Heart left ventricle (tissue), 16 donors: ENCODE data around the gene HMGCL. TPM values are rescaled to one million over a fixed set of nuclear protein-coding genes. Genes with fewer than 3 reads are reported as not detected.
A peak's percentile ranks its signal among the peaks of the same experiment; 100 is the strongest.
"Not testable (repeated sequence)": the region's sequence is repeated elsewhere in the genome, so short reads cannot be mapped to it uniquely, and the experiment has no call there.

Source experiments
- ATAC-seq, 4 donors: fragments of 200-7000 bp; cut with Tn5 transposase; one replicate each; pipeline ENCODE4 v1.9.1; 2020 to 2022; ENCODE audit warnings: moderate library complexity in 4 of 4, mild to moderate bottlenecking in 3 of 4, moderate number of reproducible peaks in 1 of 4
- DNase-seq, 5 donors: peaks; one replicate each; pipeline ENCODE4 v3.0.0-alpha.2; 2020
- H3K27ac ChIP-seq, 12 donors: fragments of 200-600 bp; sonication (generic) in 4 of 12; one replicate each; pipeline versions ENCODE4 v1.5.0 to v1.8.0; 2016 to 2022; ENCODE audit warnings: mild to moderate bottlenecking in 2 of 12
- H3K27me3 ChIP-seq, 9 donors: fragments of 200-600 bp; sonication (generic) in 2 of 9; one replicate each; pipeline versions ENCODE4 v1.5.1 to v1.8.0; 2016 to 2022; ENCODE audit warnings: mild to moderate bottlenecking in 3 of 9
- H3K36me3 ChIP-seq, 9 donors: fragments of 200-600 bp; sonication (generic) in 2 of 9; one replicate each; pipeline versions ENCODE4 v1.5.0 to v1.8.0; 2018 to 2022; ENCODE audit warnings: mild to moderate bottlenecking in 2 of 9
- H3K4me1 ChIP-seq, 12 donors: fragments of 200-600 bp; sonication (generic) in 4 of 12; one replicate each; pipeline versions ENCODE4 v1.5.0 to v1.8.0; 2016 to 2022; ENCODE audit warnings: mild to moderate bottlenecking in 3 of 12
- H3K4me3 ChIP-seq, 12 donors: fragments of 200-600 bp; sonication (generic) in 4 of 12; one replicate each; pipeline versions ENCODE4 v1.5.0 to v1.8.0; 2017 to 2022; ENCODE audit warnings: mild to moderate bottlenecking in 9 of 12, moderate library complexity in 4 of 12
- H3K9me3 ChIP-seq, 12 donors: fragments of 200-600 bp; sonication (generic) in 4 of 12; one replicate each; pipeline versions ENCODE4 v1.5.0 to v1.8.0; 2016 to 2022; ENCODE audit warnings: mild to moderate bottlenecking in 1 of 12
- POLR2A ChIP-seq, 2 donors: fragments of 450-650 bp; IDR thresholded peaks; one replicate each; pipeline ENCODE4 v1.6.1; 2017; ENCODE audit warnings: antibody characterized with exemption in 2 of 2, mild to moderate bottlenecking in 2 of 2, moderate library complexity in 2 of 2
- WGBS, 4 donors: extraction: QIAGEN DNeasy Blood & Tissue Kit in 2 of 4; methylation state at CpG; one replicate each; pipeline versions ENCODE4 v1.1.5 to v1.1.7; 2013 to 2018; 5-methylcytosine and 5-hydroxymethylcytosine counted together
- intact Hi-C, 10 donors: fragments of 100-400 bp; cut with DNase I; formaldehyde crosslinking; loops; one replicate each; pipeline versions ENCODE4 v1.11.1 to v1.14.2; 2022
- polyA plus RNA-seq, 2 donors: library from polyadenylated mRNA; stranded (reverse); fragments of 200-250 nt; gene quantifications; one replicate each; pipeline ENCODE4 v1.2.3, GENCODE V29; 2013
- total RNA-seq, 9 donors: library from RNA; depleted of rRNA in 2 of 9; stranded (reverse); fragments of >200 nt in 2 of 9; fragmentation: NEBNext Ultra II Directional in 3 of 9; extraction: Animal tissue kit (Norgen Biotek cat#: 25700) in 3 of 9; gene quantifications; one replicate each; pipeline versions ENCODE4 v1.1.0 to v1.2.4, GENCODE V29; 2016 to 2023
- TF ChIP-seq, protein P1 (sequence below), 12 donors: fragments of 200-600 bp; sonication (generic) in 4 of 12; IDR thresholded peaks; one replicate each; pipeline versions ENCODE4 v1.5.0 to v1.8.0; 2018 to 2022; ENCODE audit warnings: antibody characterized with exemption in 12 of 12, mild to moderate bottlenecking in 5 of 12
- donor health status: ischemic (EF 13 %, LVEDD 7.1; RV severe dilation, severe dysfunction).
- donor health status: healthy with polysubstance abuse.
- donor health status: DM: no; HTN: yes; CAD: no.
- donor health status: DM: no; HTN: no; CAD: no.
- donor health status: ischemic (EF 25% LVEDD 6.9; RV normal size, moderate dysfunction).
- donor health status: ischemic (EF 25% LVEDD 5.7; RV mildly dilated, moderate dysfunction).
- donor health status: healthy.
- donor health status: DM: yes; HTN: yes; CAD: no.
- donor health status: ischemic (EF 35%, LVEDD 5.7; RV mildly dilated, moderate dysfunction).
- donor health status: nonischemic (EF 11% LVEDD 7.7; RV severe dilation, severe dysfunction).
- donor health status: DM: yes; HTN: yes; CAD: no.
- donor health status: PGD.
- donor health status: ischemic (EF 29% LVEDD 5.4; RV normal size, mild dysfunction).
- donor health status: nonischemic (EF 23%, LVEDD 6.1; RV moderate dilation, normal function).

HMGCL gene
- total and polyA plus RNA-seq, 11 donors, result 22.0 to 44.3 (median 38.8) TPM

DNA sequence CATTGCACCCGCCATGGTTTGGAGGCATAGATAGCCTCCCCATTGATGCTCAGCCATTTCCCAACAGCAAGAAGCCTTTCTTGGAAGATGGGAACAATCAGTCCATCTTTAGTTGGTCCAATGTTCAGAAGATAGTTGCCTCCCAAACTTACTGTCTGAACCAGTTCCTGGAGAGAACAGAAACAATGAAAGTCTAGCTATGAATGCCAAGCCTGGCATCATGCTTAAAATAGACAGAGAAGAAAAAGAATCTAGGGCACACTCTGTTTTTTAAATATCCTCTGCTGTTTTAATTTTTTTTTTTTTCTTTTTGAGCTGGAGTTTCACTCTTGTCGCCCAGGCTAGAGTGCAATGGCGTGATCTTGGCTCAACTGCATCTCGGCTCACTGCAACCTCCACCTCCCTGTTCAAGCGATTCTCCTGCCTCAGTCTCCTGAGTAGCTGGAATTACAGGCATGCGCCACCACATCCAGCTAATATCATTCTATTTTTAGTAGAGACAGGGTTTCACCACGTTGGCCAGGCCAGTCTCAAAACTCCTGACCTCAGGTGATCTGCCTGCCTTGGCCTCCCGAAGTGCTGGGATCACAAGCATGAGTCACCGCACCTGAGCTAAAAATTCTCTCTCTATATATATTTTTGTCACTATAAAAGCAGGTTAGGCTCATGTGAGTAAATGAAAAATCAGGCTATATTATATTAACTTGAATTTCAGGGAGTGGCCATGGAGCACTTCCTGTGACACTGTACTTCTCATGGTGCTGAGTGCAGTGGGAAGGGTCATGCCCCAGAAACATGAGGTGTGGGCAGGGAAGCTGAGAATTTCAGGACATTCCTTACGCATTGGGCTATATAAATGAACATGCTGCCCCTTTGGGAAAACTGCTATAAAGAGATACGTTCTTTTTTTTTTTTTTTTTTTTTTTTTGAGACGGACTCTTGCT is 23.7 kb upstream of the HMGCL start:
- ATAC-seq (peak; percentile 52 to 86 (median 76)), DNase-seq (peak in 3 of 5 donors; percentile 29 to 41 (median 39))
- WGBS, 4 donors, result 60 to 66% (median 63%) methylated on average over 12 of the region's 12 CpGs
- peaks cover 0 to 60% (median 44%) of the 10 kb centered on the region in 9 donors for H3K36me3 ChIP-seq
- H3K27me3 ChIP-seq, result no peaks in the 10 kb centered on the region
- no peak for TF ChIP-seq POLR2A (IDR thresholded peaks at IDR 0.05)
- TF ChIP-seq, protein P1, sequence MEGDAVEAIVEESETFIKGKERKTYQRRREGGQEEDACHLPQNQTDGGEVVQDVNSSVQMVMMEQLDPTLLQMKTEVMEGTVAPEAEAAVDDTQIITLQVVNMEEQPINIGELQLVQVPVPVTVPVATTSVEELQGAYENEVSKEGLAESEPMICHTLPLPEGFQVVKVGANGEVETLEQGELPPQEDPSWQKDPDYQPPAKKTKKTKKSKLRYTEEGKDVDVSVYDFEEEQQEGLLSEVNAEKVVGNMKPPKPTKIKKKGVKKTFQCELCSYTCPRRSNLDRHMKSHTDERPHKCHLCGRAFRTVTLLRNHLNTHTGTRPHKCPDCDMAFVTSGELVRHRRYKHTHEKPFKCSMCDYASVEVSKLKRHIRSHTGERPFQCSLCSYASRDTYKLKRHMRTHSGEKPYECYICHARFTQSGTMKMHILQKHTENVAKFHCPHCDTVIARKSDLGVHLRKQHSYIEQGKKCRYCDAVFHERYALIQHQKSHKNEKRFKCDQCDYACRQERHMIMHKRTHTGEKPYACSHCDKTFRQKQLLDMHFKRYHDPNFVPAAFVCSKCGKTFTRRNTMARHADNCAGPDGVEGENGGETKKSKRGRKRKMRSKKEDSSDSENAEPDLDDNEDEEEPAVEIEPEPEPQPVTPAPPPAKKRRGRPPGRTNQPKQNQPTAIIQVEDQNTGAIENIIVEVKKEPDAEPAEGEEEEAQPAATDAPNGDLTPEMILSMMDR (IDR thresholded peaks at IDR 0.05), result no peak
- no peak overlapping the region for H3K4me3 ChIP-seq
- H3K9me3 ChIP-seq, result peaks cover 0 to 8% (median 0%) of the 10 kb centered on the region in 12 donors
- intact Hi-C loops, result no loop called here
- H3K27ac ChIP-seq, result peak overlapping the region in 11 of 12 donors; percentile 47 to 81 (median 70)
- H3K4me1 ChIP-seq, result peaks cover 0 to 9% (median 0%) of the 10 kb centered on the region in 12 donors

GRCh38 chr1:23847482-23848095 is 22.4 kb upstream of the HMGCL start:
- H3K27ac ChIP-seq, result peak overlapping the region in 1 of 12 donors; percentile 75
- intact Hi-C loops, ATAC-seq, H3K27me3 ChIP-seq, H3K4me1 ChIP-seq, H3K4me3 ChIP-seq, DNase-seq, H3K9me3 ChIP-seq: not testable (repeated sequence)
- WGBS, 4 donors, result 97 to 100% (median 99%) methylated on average over 2 of the region's 2 CpGs
- H3K36me3 ChIP-seq, result peaks cover 0 to 63% (median 44%) of the 10 kb centered on the region in 9 donors

DNA sequence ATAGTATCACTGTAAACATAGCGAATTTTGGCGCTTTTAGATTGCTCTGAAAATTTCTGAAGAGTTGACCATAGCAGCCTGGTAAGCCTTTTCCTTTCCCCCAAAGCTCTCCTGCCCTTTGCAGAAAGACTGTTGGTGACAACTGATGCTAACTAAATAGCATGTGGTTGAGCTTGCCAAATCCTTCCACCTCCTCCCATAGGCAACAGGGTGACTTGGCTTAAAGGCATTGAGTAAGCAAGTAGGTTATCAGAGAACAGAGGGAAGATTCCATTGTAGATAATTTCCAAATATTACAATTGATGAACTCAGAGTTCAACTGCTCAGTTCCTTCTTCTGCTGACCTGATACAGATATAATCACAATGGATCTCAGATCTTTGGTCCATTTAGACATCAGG is 19.9 kb upstream of the HMGCL start:
- ATAC-seq (no peak), DNase-seq (no peak)
- Histone ChIP-seq H3K36me3 (peaks cover 0 to 57% (median 38%) of the 10 kb centered on the region in 9 donors), H3K9me3 (peaks cover 0 to 8% (median 0%) of the 10 kb centered on the region in 12 donors), H3K4me1 (peaks cover 0 to 9% (median 0%) of the 10 kb centered on the region in 12 donors), H3K27ac (no peak overlapping the region), H3K27me3 (no peaks in the 10 kb centered on the region), H3K4me3 (no peak overlapping the region)
- TF ChIP-seq, protein P1 (IDR thresholded peaks at IDR 0.05), result no peak
- TF ChIP-seq POLR2A (IDR thresholded peaks at IDR 0.05), result no peak
- 93 to 98% (median 95%) methylated on average over 2 of the region's 2 CpGs for WGBS, 4 donors
- intact Hi-C loops, result no loop called here

DNA sequence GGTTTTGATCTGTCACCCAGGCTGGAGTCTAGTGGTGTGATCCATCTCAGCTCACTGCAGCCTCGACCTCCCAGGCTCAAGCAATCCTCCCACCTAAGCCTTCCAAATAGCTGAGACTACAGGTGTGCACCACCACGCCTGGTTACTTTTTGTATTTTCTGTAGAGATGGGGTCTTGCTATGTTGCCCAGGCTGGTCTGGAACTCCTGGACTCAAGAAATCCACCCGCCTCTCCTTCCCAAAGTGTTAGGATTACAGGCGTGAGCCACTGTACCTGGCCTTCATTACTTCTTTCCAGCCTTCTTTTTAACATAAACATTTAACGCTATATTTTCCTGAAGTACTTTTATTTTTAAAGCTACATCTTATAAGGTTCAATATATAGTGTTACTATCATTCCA is 18.4 kb upstream of the HMGCL start:
- Histone ChIP-seq H3K4me1 (peaks cover 0 to 6% (median 3%) of the 10 kb centered on the region in 12 donors), H3K27me3 (no peaks in the 10 kb centered on the region), H3K4me3 (no peak overlapping the region), H3K9me3 (peaks cover 0 to 8% (median 0%) of the 10 kb centered on the region in 12 donors), H3K36me3 (peaks cover 0 to 50% (median 38%) of the 10 kb centered on the region in 9 donors), H3K27ac (no peak overlapping the region)
- ATAC-seq, result no peak
- WGBS, 4 donors, result 88 to 96% (median 94%) methylated on average over 5 of the region's 5 CpGs
- TF ChIP-seq, protein P1 (IDR thresholded peaks at IDR 0.05), result no peak
- no peak for TF ChIP-seq POLR2A (IDR thresholded peaks at IDR 0.05)
- intact Hi-C loops, result no loop called here
- no peak for DNase-seq
